ENCODE results near the gene OTP.
"Not testable (repeated sequence)": the region's sequence is repeated elsewhere in the genome, so short reads cannot be mapped to it uniquely, and the experiment has no call there.

Gene OTP

GRCh38 chr5:77638763-77639671, 504 bp upstream of the OTP start:
- no peak for DNase-seq

DNA sequence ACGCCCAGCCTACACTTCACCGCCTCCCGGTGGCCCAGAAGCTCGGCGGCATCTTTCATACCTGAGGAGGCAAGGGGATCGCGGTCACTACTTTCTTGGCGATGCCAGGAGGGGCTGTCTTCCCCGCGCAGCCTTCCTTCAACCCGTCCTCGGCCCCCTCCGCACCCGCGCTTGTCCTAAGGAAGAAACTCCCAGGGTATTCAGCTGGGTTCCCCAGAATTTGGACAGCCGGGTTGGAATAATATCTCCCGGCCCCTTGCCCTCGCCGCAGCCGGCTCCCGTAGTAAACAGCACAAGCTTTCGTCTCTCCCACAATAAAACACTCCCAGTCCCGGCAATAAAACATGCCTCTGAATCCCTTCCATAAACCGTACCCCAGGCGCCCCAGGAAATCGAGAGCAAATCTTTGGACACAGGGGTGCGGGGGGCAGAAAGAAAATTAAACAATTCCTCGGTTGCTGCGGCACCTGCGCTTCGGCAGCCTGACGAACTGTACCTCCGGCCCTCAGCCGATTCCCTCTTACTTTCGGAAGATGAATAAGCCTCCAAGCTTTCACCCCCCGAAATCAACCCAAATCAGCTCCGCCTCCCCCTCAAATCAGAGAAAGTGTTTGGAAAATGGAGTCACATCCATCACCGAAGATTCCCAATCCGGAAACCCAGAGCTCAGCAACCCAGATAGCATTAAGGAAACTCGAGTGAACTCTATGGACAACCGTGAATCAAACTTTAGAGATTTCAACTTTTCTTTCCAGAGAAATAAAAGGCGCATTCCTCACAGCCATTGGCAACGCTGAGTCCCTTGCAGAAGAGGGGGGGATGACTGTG, 1.1 kb downstream of the OTP start:
- no peak for DNase-seq

- no peak for DNase-seq
Observed at GRCh38 chr5:77636641-77637169, 1.8 kb downstream of the OTP start.

DNA sequence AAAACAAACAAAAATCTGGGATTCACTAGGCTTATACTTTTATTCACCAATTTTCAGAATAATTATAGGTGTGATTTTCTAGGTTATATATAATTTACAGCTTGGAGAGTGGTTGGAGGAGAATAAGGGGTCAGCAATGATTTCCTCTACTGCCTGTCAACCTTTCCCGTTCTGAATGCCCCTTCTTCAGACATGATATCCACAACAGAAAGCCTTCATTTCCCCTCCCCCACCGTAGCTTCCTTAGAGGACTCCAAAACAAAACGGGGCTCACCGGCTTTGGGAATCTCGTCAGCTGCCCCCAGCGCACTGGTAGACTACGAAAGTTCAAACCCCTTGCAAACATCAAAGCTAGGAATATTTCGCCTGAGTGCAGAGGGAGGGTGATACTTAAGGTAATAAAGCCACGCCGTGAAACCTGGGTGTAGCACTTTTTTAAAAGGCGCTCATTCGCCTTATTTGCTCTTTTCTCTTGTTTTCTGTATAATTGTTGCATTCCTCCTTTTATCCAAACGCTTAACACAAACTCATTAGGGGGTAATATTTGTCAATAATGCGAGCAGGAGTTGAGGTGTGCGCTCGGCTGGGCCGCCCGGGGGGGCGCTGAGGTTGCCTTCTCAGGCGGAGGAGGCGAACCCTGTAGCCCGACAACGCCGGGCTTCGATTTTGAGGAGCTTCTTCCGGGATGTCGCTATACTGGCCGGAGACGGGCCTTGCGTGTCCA, 2.4 kb downstream of the OTP start:
- no peak for DNase-seq

GRCh38 chr5:77635067-77635916, 3.2 kb downstream of the OTP start:
- no peak for DNase-seq

DNA sequence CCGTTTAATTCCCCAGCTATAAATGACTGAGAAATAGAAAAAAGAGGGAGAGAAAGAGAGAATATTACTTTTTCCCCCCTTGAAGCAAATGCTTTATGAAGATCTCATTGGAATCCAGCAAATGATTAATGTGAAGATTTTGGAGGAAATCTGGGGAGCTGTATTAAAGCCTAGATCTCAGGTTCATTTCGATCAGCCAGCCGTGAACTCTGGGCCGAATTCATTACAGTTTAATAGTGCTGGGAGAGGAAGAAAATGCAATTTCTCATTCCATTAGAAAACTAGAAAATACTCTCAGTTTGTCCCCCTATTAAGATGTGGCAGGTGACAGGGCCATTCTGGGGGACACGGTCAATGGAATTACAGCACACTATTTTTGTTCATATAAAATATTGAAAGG, 4.8 kb downstream of the OTP start:
- no peak for DNase-seq

GRCh38 chr5:77633207-77633675, 5.3 kb downstream of the OTP start:
- no peak for DNase-seq

DNA sequence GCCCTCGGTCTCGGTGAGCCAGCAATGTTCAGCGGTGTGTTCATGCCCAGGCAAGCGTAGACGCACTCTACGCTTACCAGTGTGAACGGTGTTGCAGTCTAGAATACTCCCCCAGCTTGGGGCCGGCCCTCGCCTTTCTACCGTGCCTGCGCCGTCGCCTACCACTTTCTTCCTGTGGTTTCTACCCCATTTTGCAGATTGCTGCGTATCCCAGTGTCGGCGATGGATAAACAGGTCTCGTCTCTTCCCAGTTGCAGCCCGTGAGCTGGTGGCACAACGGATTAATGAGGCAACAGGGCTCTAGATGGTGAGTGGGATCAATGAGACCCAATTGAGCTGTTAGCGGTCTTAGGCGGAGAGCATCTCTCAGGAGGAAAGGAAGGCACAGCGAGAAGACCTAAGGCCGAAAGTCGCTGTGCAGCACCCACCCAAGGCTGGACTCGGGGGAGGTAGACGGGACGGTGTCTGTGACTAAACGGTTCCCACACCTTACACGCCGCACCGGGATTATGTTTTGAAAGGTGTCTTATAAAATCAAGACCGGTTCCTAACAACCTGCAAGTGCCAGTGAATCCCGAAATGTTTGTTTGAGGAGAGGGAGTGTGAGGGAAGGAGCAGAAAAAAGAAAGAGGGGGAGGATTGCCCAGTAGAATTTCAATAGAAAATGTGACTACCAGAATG, 5.8 kb downstream of the OTP start:
- no peak for DNase-seq

DNA sequence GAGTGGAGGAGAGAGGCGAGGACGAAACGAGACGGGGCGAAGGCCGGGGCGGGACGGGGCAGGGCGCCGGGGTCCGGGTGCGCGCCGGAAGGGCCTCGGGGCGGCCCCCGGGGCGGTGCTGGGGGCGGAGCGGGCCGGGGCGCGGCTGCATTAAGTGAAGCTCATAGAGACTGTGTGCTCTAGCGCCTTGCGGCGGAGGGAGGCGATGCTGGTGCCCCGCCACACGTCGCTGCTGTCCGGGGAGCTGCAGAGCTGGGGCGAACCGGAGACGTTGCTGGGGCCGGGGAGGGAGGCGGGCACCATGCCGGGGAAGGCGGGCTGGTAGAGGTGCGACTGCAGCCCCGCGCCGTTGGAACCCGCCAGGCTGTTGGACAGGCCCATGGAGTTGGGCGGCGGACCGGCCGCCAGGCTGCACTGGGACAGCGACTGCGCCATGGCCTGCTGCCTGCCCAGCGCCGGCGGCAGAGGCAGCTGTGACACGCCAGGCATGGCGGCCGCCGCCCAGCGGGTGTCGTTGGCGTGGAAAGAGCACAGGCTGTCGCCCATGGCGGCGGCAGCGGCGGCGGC, 8.3 kb downstream of the OTP start:
- DNase-seq: peak; percentile 40

DNA sequence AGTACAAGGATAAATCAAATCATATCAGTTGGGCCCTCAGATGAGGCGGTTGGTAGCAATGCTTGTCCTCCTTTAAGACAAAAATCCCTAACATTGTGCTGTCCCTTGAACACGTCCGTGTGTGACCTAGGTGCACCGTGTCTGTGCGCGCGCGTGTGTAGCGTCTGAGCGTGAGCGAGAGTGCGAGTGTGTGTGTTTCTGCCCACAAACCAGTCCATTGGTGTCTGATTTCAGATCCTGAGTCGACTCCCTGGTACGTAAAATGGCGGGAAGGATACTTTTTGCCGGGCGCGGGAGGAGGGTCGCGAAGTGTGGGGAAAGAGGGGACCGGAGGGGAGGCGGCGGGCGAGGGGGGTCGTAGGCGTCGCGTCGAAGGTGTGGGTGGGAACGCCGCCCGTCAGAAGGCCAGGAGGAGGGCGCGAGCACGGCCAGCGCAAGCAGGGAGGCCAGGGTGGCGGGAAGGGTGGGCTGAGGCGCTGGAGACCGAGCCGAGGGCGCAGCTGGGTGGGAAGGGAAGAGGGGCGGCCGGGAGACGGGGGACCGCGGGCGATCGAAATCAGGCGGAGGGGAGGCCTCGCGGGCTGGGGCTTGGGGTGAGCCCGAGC, 8.9 kb downstream of the OTP start:
- DNase-seq: no peak

DNA sequence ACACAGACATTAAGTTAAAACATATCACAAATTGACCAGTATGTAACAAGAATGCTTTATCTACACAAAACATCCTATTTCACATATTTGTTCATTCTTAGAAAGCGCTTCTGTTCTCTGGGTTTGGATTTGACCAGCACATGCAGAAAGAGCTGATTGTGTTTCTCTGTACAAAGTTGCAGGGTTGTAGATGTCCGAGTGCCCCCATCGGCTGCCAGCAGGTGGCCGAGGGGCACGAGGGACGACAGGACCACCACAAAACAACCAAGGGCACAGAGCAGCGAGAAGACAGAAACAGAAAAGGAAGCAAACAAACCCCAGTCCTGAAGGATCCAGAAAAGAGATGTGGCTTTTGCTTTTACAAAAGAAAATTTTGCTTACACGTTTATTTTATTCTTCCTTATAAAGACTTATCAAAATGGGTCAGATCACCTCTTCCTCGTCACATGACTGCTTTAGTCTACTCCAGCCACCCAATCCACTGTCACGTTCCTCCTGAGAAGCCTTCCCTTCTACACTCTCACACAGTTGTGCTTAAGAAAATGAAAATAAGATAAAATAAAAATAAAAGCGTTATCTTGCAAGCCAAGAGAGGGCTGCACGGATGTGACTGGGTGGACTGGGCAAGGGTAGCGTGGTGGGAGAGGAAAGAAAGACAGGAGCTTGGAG, 9.5 kb downstream of the OTP start:
- no peak for DNase-seq

- no peak for DNase-seq
Observed at GRCh38 chr5:77627869-77628674, 10.4 kb downstream of the OTP start.

GRCh38 chr5:77623203-77623740, 15.2 kb downstream of the OTP start:
- no peak for DNase-seq

DNA sequence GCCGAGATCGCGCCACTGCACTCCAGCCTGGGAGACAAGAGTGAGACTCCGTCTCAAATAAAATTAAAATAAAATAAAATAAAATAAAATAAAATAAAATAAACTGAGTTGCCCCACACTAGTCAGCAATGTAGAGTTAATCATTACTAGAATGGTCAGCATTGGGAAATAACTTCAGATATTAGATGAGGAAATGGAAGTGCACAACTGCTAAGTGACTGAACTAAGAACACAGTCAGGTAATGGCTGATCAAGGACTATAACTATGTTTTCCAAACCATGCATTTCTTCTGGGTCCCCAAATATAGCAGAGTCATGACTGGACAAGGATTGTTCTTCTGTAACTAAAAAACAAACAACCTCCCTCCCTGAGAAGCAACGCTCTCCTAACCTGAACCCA, 17.1 kb downstream of the OTP start:
- DNase-seq: no peak

GRCh38 chr5:77620405-77620804, 18.1 kb downstream of the OTP start:
- DNase-seq: no peak

DNA sequence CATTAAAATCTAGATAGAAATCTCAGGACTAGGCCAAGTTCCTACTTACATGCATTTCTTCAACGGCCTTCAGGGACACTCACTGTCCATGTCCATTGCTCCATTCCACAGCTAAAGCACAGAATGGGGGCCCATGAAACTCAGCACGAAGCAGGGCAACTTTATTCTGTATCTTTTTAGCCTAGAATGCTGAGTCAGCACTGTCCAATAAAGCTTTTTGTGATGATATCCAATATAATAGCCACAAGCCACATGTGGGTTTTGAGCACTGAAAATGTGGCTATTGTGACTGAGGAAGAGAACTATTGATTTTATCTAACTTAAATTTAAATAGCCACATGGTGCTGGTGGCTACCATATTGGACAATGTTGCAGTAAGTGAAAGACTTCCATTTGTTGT, 21.6 kb downstream of the OTP start:
- DNase-seq: no peak

- not testable (repeated sequence) for DNase-seq
Observed at GRCh38 chr5:77608927-77609326, 29.6 kb downstream of the OTP start.

- DNase-seq: no peak
Observed at GRCh38 chr5:77607324-77607723, 31.2 kb downstream of the OTP start.

DNA sequence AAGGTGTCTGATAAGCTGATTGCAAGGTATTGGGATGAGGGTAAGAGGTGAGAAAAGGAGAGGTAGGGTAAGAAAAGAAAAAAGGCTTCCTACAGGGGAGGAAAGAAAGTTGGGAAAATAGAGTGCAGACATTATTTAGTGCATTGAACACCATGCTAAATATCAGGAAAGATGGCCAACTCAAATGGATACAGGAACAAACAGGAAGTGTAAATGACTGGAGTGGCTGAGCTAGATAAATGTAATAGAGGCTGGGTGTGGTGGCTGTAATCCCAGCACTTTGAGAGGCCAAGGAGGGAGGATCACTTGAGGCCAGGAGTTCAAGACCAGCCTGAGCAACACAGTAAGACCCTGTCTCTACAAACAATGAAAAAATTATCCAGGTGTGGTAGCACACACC, 32.2 kb downstream of the OTP start:
- DNase-seq: no peak

Measured in CD4-positive, alpha-beta T cell treated with Interleukin-17A for 1 hour (primary cell).